Stomach (tissue), 9 donors: ENCODE data around the gene CCDC18. TPM values are rescaled to one million over a fixed set of nuclear protein-coding genes. Genes with fewer than 3 reads are reported as not detected.

Experiments used
- DNase-seq, 2 donors: peaks; one replicate each; pipeline versions ENCODE4 v3.0.0 to v3.0.0-alpha.2; 2013 to 2019
- H3K27ac ChIP-seq, 5 donors: fragments of 200-600 bp in 4 of 5; sonication (generic) in 4 of 5; one replicate each; pipeline ENCODE4 v1.5.1; 2013 to 2019; ENCODE audit warnings: mild to moderate bottlenecking in 1 of 5, moderate library complexity in 1 of 5
- H3K27me3 ChIP-seq, 3 donors: fragments of 200-600 bp; sonication (generic); one replicate each; pipeline ENCODE4 v1.5.1; 2017 to 2019; ENCODE audit warnings: mixed run types in 1 of 3
- H3K36me3 ChIP-seq, 4 donors: fragments of 200-600 bp; sonication (generic); 1 replicate in 3 of 4; 2 replicates in 1 of 4; pipeline ENCODE4 v1.5.1; 2016 to 2019
- H3K4me1 ChIP-seq, 4 donors: fragments of 200-600 bp; sonication (generic); one replicate each; pipeline ENCODE4 v1.5.1; 2016 to 2019
- H3K4me3 ChIP-seq, 4 donors: fragments of 200-600 bp; sonication (generic) in 3 of 4; one replicate each; pipeline ENCODE4 v1.5.1; 2016 to 2019; ENCODE audit warnings: mild to moderate bottlenecking in 1 of 4
- H3K9me3 ChIP-seq, 4 donors: fragments of 200-600 bp; sonication (generic); one replicate each; pipeline ENCODE4 v1.5.1; 2016 to 2019
- CTCF ChIP-seq, 7 experiments: fragments of 450-650 bp in 4 of 7; fragments of 200-600 bp in 3 of 7; sonication (generic) in 3 of 7; IDR thresholded peaks; one replicate each; pipeline ENCODE4 v1.5.1; 2016 to 2019; ENCODE audit warnings: antibody characterized with exemption in 7 of 7, control low read depth in 2 of 7, mild to moderate bottlenecking in 1 of 7
- EP300 ChIP-seq: sonication (generic); formaldehyde crosslinking; IDR thresholded peaks from one replicate; pipeline ENCODE4 v1.6.1; 2017; ENCODE audit warnings: antibody characterized with exemption
- POLR2A ChIP-seq, 4 donors: fragments of 450-650 bp; IDR thresholded peaks; one replicate each; pipeline ENCODE4 v1.6.1; 2016; ENCODE audit warnings: antibody characterized with exemption in 4 of 4, control low read depth in 2 of 4, mild to moderate bottlenecking in 1 of 4, moderate library complexity in 1 of 4
- POLR2AphosphoS5 ChIP-seq, 3 donors: sonication (generic); formaldehyde crosslinking; IDR thresholded peaks; one replicate each; pipeline ENCODE4 v1.6.1; 2016; ENCODE audit warnings: antibody characterized with exemption in 3 of 3
- WGBS, 5 donors: extraction: QIAGEN DNeasy Blood & Tissue Kit in 3 of 5; methylation state at CpG; one replicate each; pipeline versions ENCODE4 v1.1.5 to v1.1.7; 2013 to 2018; 5-methylcytosine and 5-hydroxymethylcytosine counted together
- intact Hi-C: fragments of 100-400 bp; cut with DNase I; formaldehyde crosslinking; loops from one replicate; pipeline ENCODE4 v1.15.1; 2023; ENCODE audit warnings: low total_unique reads
- polyA plus RNA-seq, 3 donors: library from polyadenylated mRNA; stranded (reverse); fragments of 200-250 nt; gene quantifications; one replicate each; pipeline ENCODE4 v1.2.3, GENCODE V29; 2013
- total RNA-seq, 5 donors: library from RNA; depleted of rRNA; stranded (reverse); fragments of >200 nt; gene quantifications; one replicate each; pipeline versions ENCODE4 v1.1.0 to v1.2.3, GENCODE V29; 2014 to 2016
- donor health status: healthy with polysubstance abuse.
- donor health status: Bipolar disorder and iron deficiency.
- donor health status: healthy.

The CCDC18 gene
- total and polyA plus RNA-seq, 8 donors: 0.31 to 50.4 (median 4.2) TPM

- Histone ChIP-seq H3K4me1 (peaks cover 0 to 5% (median under 1%) of the 10 kb centered on the region in 4 donors), H3K4me3 (no peak overlapping the region), H3K27ac (no peak overlapping the region), H3K36me3 (no peaks in the 10 kb centered on the region), H3K27me3 (no peaks in the 10 kb centered on the region), H3K9me3 (no peaks in the 10 kb centered on the region)
- TF ChIP-seq POLR2A (IDR thresholded peaks at IDR 0.05) (no peak), EP300 (no peak), CTCF (IDR thresholded peaks at IDR 0.05) (no peak), POLR2AphosphoS5 (IDR thresholded peaks at IDR 0.05) (no peak)
- no peak for DNase-seq
- intact Hi-C loops: loop anchor here (10.0 kb wide), 1 partner anchor 102 kb away; no protein-coding TSS in a partner anchor
- 74 to 86% (median 81%) methylated on average over 1 of the region's 1 CpG for WGBS, 5 donors
Measured at GRCh38 chr1:93186667-93187066, 6.1 kb downstream of the CCDC18 start.

GRCh38 chr1:93190432-93190831 is 9.9 kb downstream of the CCDC18 start:
- Histone ChIP-seq H3K27ac (no peak overlapping the region), H3K4me1 (no peaks in the 10 kb centered on the region), H3K9me3 (no peaks in the 10 kb centered on the region), H3K27me3 (no peaks in the 10 kb centered on the region), H3K4me3 (no peak overlapping the region), H3K36me3 (peaks cover 0 to 8% (median 4%) of the 10 kb centered on the region in 4 donors)
- DNase-seq: no peak
- WGBS, 5 donors: 96 to 100% (median 97%) methylated on average over 3 of the region's 3 CpGs
- intact Hi-C loops: no loop called here
- no peak for TF ChIP-seq POLR2A (IDR thresholded peaks at IDR 0.05)
- TF ChIP-seq EP300: no peak
- no peak for TF ChIP-seq POLR2AphosphoS5 (IDR thresholded peaks at IDR 0.05)
- no peak for TF ChIP-seq CTCF (IDR thresholded peaks at IDR 0.05)

GRCh38 chr1:93194231-93194990 is 13.9 kb downstream of the CCDC18 start:
- H3K36me3 ChIP-seq: peaks cover 0 to 11% (median 8%) of the 10 kb centered on the region in 4 donors
- H3K4me1 ChIP-seq: no peaks in the 10 kb centered on the region
- DNase-seq: no peak
- no peaks in the 10 kb centered on the region for H3K9me3 ChIP-seq
- 84 to 91% (median 85%) methylated on average over 4 of the region's 4 CpGs for whole genome bisulfite sequencing, 5 donors
- H3K4me3 ChIP-seq: no peak overlapping the region
- intact Hi-C loops: no loop called here
- no peaks in the 10 kb centered on the region for H3K27me3 ChIP-seq
- H3K27ac ChIP-seq: no peak overlapping the region
- no peak for TF ChIP-seq EP300
- no peak for TF ChIP-seq CTCF (IDR thresholded peaks at IDR 0.05)
- TF ChIP-seq POLR2AphosphoS5 (IDR thresholded peaks at IDR 0.05): no peak
- no peak for TF ChIP-seq POLR2A (IDR thresholded peaks at IDR 0.05)

DNA sequence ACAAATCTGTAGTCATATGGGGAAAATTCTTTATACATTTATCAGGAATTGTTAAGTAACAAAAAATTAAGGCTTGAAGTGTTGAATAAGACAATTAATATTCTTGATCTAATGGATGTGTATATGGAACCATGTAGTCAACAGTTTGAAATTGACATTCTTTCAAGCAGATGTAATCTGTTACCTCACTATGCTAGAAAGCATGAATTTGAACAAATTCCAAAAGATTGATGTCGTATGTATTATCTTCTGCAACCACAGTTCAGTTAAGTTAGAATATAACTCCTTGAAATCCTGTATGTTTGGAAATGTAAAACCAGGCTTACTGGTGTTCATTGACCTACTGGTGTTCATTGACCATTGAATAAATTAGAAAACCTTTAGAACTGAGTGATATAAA is 16.1 kb downstream of the CCDC18 start:
- no peaks in the 10 kb centered on the region for H3K9me3 ChIP-seq
- TF ChIP-seq EP300 (no peak), CTCF (IDR thresholded peaks at IDR 0.05) (no peak), POLR2A (IDR thresholded peaks at IDR 0.05) (no peak), POLR2AphosphoS5 (IDR thresholded peaks at IDR 0.05) (no peak)
- intact Hi-C loops: no loop called here
- H3K4me3 ChIP-seq: no peak overlapping the region
- WGBS, 5 donors: 88 to 100% (median 95%) methylated on average over 1 of the region's 1 CpG
- peaks cover 0 to 16% (median 10%) of the 10 kb centered on the region in 4 donors for H3K36me3 ChIP-seq
- no peaks in the 10 kb centered on the region for H3K4me1 ChIP-seq
- no peaks in the 10 kb centered on the region for H3K27me3 ChIP-seq
- no peak for DNase-seq
- H3K27ac ChIP-seq: no peak overlapping the region
